ENCODE data around the gene SSBP4.

DNA sequence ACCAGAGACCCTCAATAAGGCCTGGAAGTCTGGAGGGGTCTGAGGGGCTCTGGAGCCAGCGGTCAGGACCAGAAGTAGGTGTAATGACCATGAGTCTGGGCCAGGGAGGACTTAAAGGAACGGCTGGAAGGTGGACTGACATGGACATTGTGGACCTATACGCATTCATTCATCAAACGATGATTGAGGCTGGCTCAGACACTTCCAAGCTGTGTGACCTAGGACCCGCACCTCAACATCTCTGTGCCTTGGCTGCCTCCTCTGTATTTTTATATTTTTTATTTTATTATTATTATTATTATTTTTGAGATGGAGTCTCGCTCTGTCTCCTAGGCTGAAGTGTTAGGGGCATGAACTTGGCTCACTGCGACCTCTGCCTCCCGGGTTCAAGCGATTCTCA, 12.4 kb upstream of the SSBP4 start:
- TF ChIP-seq, protein P1, sequence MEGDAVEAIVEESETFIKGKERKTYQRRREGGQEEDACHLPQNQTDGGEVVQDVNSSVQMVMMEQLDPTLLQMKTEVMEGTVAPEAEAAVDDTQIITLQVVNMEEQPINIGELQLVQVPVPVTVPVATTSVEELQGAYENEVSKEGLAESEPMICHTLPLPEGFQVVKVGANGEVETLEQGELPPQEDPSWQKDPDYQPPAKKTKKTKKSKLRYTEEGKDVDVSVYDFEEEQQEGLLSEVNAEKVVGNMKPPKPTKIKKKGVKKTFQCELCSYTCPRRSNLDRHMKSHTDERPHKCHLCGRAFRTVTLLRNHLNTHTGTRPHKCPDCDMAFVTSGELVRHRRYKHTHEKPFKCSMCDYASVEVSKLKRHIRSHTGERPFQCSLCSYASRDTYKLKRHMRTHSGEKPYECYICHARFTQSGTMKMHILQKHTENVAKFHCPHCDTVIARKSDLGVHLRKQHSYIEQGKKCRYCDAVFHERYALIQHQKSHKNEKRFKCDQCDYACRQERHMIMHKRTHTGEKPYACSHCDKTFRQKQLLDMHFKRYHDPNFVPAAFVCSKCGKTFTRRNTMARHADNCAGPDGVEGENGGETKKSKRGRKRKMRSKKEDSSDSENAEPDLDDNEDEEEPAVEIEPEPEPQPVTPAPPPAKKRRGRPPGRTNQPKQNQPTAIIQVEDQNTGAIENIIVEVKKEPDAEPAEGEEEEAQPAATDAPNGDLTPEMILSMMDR (IDR thresholded peaks at IDR 0.05) = no peak
- TF ChIP-seq POLR2A (IDR thresholded peaks at IDR 0.05) = no peak
